Activated CD4-positive, alpha-beta T cell treated with anti-CD3 and anti-CD28 coated beads for 4 hours (primary cell): ENCODE results near the gene OR7G3.

Experiments
- DNase-seq, 2 donors: peaks; one replicate each; pipeline ENCODE4 v3.0.0-alpha.2; 2020

The OR7G3 gene

DNA sequence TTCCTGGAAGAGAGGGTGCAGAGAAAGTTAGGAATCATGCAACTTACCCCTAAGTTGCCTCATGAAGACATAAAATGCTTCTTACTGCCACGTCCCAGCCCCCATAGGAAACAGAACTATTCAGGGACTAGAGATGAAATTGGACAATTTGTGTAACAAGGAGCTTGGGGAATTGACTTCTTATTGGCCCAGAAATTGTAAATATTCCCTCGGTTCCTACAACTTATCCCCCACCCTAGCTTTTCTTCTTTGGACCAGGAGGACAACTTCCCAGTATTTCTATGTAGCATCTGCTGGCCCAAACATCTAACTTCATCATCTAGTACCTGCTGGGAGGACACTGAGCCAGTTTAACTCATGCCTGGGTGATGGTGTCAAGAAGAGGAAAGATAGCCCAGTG is 40.0 kb downstream of the OR7G3 start, which contains the start of gene OR1M1:
TSS of gene OR1M1 (plus strand) at position 301 of the 400 bp plus-strand sequence. CDS start 6,184 bp downstream, outside the sequence.
- DNase-seq: no peak

DNA sequence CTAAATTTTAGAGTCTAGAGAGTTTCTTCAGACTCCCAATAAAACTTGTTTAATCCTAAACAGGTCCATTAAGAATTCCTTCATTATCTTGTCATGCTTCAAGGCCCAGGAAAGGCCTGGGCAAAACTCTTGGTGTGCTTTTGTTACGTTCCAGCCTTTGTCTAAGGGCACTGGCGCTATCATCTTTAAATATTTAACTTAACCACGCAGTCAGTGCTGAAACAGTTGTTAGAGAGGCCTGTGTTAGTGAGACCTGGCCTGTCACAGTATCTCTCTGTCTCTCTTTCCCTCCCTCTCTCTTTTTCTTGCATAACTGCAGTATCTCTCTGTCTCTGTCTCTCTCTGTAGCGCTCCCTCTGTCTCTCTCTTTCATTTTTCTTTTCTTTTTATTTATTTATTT is 48.1 kb downstream of the OR7G3 start:
- no peak for DNase-seq

DNA sequence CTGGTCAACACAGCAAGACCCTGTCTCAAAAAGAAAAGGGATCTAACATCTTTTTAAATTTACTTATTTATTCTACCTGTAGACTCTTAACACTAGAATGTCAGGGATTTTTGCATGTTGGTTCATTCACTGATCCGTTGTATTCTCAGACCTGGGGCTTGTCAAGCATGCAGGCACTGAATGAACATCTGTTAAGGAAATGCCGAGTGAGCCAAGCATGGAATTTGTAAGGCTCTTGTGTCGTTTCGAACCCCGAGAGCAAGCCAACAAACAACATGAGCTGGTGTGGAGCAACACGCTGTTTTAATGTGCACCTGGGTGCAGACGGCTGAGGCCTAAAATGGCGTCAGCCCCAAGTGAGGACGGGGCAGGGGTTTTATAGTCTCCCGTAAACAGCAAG is 49.8 kb downstream of the OR7G3 start:
- DNase-seq: no peak
